HCT116 (cell line): ENCODE results near the gene STON2.

ENCODE experiments used
- ATF3 ChIP-seq: IDR thresholded peaks from 2 replicates; pipeline ENCODE4 v1.6.1; 2012
- CEBPB ChIP-seq: IDR thresholded peaks from 2 replicates; pipeline ENCODE4 v1.6.1; 2012; ENCODE audit warnings: low read depth
- CTCF ChIP-seq, 3 experiments: fragments of 200-600 bp in 1 of 3; sonication (generic) in 1 of 3; IDR thresholded peaks in 2 of 3; conservative IDR thresholded peaks in 1 of 3; 2 replicates each; pipeline ENCODE4 v1.5.1; 2012 to 2017; ENCODE audit warnings: low read depth in 2 of 3, low read length in 2 of 3, antibody characterized with exemption in 1 of 3, borderline replicate concordance in 1 of 3, control low read depth in 1 of 3, mild to moderate bottlenecking in 1 of 3, mixed read lengths in 1 of 3, mixed run types in 1 of 3, moderate library complexity in 1 of 3; ENCODE audit not compliant: insufficient read depth in 1 of 3
- EZH2 ChIP-seq: fragments of 200-600 bp; sonication (generic); IDR thresholded peaks from 2 replicates; pipeline ENCODE4 v1.6.1; 2017; ENCODE audit warnings: antibody characterized with exemption, mixed run types
- EZH2phosphoT487 ChIP-seq: fragments of 200-600 bp; IDR thresholded peaks from 2 replicates; pipeline ENCODE4 v1.6.1; 2018; ENCODE audit warnings: antibody characterized with exemption, borderline replicate concordance
- POLR2A ChIP-seq: IDR thresholded peaks from 2 replicates; pipeline ENCODE4 v1.7.0; 2011; ENCODE audit warnings: borderline replicate concordance; ENCODE audit not compliant: insufficient read depth, insufficient read length; ENCODE audit errors: extremely low read depth
- POLR2AphosphoS5 ChIP-seq: IDR thresholded peaks from 2 replicates; pipeline ENCODE4 v1.6.1; 2011; ENCODE audit warnings: mild to moderate bottlenecking, low read depth, low read length, moderate library complexity
- SP1 ChIP-seq: IDR thresholded peaks from 2 replicates; pipeline ENCODE4 v1.6.1; 2012; ENCODE audit warnings: low read depth
- SRF ChIP-seq: IDR thresholded peaks from 2 replicates; pipeline ENCODE4 v1.6.1; 2012; ENCODE audit warnings: low read depth
- YY1 ChIP-seq: IDR thresholded peaks from 2 replicates; pipeline ENCODE4 v1.6.1; 2011; ENCODE audit warnings: low read length, low read depth, moderate library complexity, mild to moderate bottlenecking; ENCODE audit not compliant: insufficient replicate concordance; ENCODE audit errors: extremely low read depth
- TF ChIP-seq, protein P1 (sequence below): IDR thresholded peaks from 2 replicates; pipeline ENCODE4 v1.6.1; 2012

DNA sequence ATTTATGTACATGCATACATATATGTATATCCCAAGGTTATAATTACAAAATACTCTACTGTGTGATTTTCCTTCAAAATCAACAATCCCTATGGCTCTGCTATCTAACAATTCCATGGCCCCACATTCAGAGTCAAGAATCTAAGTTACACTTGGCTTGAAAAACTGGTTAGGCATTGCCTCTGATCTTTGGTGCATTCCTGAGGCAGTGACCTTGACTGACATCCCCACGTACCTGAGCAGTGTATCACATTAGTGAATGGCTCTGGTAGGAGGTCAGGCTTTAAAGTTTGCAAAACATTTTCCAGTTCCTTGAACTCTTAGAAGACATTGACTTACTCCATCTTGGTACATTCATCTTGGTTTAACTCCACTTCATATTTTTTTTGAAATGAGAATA is 8.5 kb upstream of the STON2 start:
- TF ChIP-seq POLR2A (no peak), EZH2 (no peak), CTCF (IDR thresholded peaks at IDR 0.05 in 2 of 3, conservative IDR thresholded peaks at IDR 0.05 in 1 of 3; ENCODE audit: borderline replicate concordance in 1 of 3, insufficient read depth in 1 of 3, low read depth in 2 of 3, low read length in 2 of 3) (no peak), SP1 (no peak), CEBPB (no peak), SRF (no peak), POLR2AphosphoS5 (no peak), YY1 (no peak), EZH2phosphoT487 (no peak), ATF3 (no peak)
- TF ChIP-seq, protein P1, sequence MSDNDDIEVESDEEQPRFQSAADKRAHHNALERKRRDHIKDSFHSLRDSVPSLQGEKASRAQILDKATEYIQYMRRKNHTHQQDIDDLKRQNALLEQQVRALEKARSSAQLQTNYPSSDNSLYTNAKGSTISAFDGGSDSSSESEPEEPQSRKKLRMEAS: no peak
